GM18517 (cell line): ENCODE results near the gene STMN3.

Experiments
- ATAC-seq: cut with Tn5 transposase; IDR thresholded peaks from one replicate; pipeline ENCODE4 v1.9.1; 2021; ENCODE audit warnings: mild to moderate bottlenecking, moderate library complexity; ENCODE audit not compliant: unreplicated experiment

Gene STMN3

GRCh38 chr20:63692436-63693082 lies 39.3 kb upstream of the STMN3 start:
- no peak for ATAC-seq

DNA sequence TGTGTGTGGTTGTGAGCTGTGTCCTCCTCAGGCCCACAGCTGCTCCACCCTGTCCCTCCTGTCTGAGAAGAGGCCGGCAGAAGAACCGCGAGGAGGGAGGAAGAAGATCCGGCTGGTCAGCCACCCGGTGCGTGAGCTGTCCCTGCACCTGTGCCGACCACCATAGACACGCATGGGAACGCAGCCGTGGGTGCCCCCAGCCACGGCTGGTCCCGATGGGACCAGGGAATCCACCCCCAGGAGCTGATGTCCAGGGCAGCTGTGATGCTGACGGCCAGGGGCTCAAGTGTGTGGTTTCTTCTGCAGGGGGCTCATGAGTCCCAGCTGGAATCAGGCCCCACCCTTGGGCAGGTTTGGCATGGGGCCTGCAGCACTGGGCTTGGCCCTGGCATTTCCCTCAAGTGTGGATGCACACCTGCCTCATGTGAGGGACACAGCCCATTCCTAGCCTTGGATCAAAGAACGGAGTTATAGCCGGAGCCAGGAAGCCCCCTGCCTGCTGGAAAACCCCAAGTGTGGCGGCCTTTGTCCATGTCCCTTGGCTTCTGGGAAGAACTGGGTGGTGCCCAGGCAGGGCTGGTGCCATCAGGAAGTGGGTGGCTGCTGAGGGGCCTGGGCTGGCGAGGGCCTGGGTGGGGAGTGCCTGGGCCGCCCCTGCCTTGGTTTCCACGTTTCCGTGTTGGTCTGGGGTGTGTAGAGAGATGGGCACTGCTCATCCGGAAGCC lies 38.6 kb upstream of the STMN3 start:
- no peak for ATAC-seq

DNA sequence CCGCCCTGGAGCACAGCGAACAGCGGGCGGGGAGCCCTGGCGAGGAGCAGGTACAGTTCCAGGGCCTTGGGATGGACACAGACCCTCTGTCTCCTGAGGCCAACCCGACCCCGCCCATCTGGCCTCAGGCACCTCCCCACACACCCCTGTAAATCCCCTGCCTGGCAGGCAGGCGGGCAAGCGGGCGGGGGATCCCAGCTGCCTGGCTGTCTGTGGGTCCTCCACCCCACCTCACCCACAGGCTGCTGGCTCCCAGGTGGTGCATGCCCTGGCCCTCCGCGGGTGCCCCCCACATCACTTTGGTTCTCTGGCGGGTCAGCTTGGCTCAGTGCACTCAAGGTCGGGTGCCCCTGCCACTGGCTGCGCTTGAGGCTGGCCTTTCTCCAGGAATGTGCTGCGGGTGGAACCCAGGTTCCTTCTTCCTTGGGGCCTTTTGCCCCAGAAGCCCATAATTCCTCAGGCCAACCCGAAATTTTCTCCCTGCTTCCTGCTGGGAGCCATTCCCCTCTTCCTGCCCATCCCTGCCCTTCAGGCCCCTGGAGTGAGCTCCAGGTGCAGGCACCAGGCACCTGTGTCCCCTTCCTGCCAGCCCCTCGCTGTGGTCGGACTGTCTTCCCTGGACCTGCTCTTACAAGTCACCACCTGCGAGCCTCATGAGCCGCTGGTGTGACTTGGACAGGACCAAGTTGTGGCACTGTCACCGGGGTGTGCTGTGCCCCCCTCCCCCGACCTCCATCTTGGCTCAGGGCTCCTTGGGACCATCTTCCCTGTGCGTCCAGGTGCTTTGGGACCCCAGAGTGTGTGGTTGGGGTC lies 37.9 kb upstream of the STMN3 start:
- ATAC-seq, result no peak

DNA sequence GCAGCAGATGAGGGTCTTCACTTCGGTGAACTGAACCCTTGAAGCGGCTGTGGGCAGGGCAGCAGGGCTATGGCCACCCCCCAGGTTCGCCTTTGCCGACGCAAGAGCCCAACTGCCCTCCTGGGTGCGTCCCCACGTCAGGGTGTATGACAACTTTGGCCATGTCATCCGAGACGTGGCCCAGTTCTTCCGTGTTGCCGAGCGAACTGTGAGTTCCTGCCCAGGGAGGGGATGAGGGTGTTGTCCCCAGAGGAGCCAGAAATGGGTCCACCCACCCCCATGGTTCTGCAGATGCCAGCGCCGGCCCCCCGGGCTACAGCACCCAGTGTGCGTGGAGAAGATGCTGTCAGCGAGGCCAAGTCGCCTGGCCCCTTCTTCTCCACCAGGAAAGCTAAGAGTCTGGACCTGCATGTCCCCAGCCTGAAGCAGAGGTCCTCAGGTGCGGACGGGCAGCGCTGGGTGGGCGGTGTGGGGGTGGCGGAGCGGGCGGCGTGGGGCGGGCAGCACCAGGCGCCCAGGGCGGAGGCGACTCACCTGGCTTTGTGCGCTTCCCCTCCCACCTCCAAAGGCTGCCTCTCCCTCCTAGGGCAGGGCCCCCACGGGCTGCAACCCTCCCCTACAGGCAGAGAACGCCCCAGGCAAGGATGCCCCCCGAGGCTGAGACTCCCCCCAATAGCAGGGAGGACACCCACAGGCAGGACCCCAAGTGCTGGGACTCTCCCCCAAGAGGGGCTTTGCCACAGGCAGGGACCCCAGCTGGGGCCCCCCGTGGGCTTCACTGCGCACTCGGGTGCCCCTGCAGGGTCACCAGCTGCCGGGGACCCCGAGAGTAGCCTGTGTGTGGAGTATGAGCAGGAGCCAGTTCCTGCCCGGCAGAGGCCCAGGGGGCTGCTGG lies 37.0 kb upstream of the STMN3 start:
- ATAC-seq, result no peak

- ATAC-seq, result no peak
Measured at GRCh38 chr20:63689046-63690002, 36.1 kb upstream of the STMN3 start.

DNA sequence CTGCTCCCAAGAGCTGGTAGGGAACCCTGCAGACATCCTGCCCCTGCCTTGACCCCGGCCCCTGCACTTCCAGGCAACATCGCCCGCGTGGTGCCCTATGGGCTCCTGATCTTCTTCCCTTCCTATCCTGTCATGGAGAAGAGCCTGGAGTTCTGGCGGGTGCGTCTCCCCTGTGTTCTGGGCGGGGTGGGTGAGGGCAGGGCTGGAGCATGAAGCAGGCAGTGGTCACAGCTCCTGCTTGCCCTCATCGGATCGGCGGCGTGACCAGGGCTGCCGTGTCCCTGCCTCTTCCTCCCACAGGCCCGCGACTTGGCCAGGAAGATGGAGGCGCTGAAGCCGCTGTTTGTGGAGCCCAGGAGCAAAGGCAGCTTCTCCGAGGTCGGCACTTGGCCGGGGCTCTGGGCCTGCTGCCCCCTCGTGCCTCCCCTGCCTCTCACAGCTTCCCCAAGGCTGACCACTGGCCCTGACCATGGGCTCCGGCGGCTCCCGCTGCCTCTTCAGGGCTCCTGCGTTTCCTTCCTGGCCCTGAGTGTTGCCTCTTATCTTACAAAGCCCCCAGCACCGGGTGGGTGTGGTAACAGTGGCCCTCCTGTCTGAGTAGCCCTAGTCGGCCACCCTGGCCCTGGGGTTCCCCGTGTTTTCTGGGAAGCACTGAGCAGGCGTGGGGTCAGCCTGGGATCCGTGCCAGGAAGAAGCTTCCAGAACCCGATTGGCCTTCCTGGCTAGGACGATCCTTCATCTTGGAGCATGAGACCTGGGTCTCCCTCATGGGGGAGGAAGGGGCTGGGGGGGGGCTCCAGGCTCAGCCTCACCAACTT lies 35.2 kb upstream of the STMN3 start:
- no peak for ATAC-seq

GRCh38 chr20:63687419-63688178 lies 34.4 kb upstream of the STMN3 start:
- ATAC-seq, result no peak

DNA sequence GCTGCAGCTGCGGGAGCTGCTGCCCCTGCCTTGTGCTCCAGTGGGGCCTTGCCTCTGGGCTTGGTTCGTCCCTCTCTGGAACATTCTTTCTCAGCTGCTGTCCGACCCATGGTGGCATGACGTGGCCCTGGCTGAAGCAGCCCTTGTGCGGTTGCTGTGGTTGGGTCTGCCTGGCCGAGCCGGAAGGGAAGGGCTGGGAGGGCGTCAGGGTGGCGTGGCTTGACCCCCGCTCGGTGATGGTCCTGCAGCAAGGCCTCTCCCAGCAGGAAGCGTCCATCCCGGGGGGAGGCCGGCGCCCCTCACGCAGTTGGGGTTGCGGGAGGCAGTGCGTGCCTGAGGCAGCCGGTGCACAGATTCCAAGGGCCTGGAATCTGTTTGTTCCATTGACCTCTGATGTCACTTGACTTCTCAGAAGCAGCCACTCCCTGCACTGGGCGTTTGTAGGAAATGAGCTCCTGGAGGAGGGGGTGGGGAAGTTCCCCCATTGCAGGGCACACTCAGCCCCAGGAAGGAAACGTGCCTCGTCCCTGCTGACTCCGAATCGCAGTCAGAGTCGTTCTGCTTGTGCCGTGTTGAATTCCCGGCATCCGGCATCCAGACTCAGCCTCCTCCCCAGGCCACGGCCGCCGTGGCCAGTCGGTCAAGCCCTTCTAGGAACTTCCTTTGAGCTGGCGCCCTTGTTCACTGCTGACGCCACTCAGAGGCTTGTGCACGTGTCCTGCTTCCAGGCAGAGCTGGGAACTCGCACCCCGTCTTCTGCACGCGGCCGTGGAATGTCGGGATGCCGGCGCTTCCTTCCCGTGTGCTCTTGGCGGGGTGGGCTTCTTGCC lies 33.5 kb upstream of the STMN3 start:
- ATAC-seq, result no peak

DNA sequence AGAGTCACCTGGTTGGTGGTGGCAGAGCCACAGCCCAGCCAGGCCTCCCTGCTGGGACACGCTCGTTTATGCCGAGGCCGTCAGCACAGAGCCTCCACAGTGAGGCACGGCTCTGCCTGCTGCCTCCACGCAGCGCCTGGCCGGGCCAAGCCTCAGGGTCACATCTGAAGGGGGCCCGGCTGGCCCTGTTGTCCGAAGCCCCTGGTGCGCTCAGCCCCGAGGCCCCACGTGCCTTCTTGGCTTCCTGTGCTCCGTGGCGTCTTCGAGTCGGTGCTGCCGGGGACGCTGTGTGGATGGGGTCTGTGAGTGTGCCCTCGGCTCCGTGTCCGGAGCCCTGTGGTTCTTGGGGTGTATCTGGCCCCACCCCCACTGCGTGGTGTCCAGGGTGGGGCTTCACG lies 32.9 kb upstream of the STMN3 start:
- ATAC-seq, result no peak

GRCh38 chr20:63685269-63686026 lies 32.2 kb upstream of the STMN3 start:
- ATAC-seq, result no peak

DNA sequence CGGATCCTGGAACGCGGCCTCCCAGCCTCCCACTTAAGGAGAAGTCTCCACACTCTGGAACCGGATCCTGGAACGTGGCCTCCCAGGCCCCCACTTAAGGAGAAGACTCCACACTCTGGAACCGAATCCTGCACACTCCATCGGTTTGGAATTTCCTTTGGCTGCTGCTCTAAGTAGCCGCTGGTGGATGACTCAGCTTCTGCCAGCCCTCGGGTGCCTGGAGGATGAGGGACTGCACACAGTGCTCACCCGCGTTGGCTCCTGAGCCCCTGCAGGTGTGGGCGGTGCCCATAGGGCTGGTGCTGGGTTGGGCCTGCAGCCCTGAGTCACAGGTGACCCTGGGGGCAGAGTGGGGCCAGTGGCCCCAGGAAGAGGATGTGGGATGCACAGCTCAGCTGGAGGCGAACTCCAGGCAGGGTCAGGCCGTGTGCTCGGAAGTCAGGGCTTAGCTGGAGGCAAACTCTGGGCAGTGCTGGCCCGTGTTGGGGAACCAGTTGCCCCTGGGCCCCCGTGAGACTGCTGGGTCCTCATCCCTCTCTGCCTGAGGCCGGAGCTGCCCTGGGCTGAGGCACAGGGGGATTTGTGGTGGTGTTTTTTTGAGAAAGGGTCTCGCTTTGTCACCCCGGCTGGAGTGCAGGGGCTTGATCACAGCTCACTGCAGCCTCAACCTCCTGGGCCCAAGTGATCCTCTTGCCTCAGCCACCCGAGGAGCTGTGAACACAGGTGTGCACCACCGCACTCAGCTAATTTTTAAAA lies 29.3 kb upstream of the STMN3 start:
- no peak for ATAC-seq

GRCh38 chr20:63681609-63682142 lies 28.5 kb upstream of the STMN3 start:
- ATAC-seq, result no peak

GRCh38 chr20:63680857-63681608 lies 27.8 kb upstream of the STMN3 start:
- ATAC-seq, result no peak

- no peak for ATAC-seq
Measured at GRCh38 chr20:63680427-63680826, 27.2 kb upstream of the STMN3 start.

GRCh38 chr20:63679799-63680305 lies 26.6 kb upstream of the STMN3 start:
- ATAC-seq, result no peak
